RWPE2 (cell line): Measurements from ENCODE around the gene MYO10.

ENCODE experiments used
- ATAC-seq: fragments of 200-7000 bp; cut with Tn5 transposase; 3 replicates; pipeline ENCODE4 v1.9.1; 2021; ENCODE audit warnings: low read depth
- DNase-seq: peaks from one replicate; pipeline ENCODE4 v3.0.0-alpha.2; 2020; ENCODE audit warnings: low spot score
- H3K27ac ChIP-seq: fragments of 450-650 bp; 2 replicates; pipeline ENCODE4 v1.5.1; 2017; ENCODE audit warnings: mild to moderate bottlenecking; ENCODE audit not compliant: poor library complexity, severe bottlenecking
- H3K27me3 ChIP-seq: fragments of 250-450 bp; sonication (Bioruptor Pico); 2 replicates; pipeline ENCODE4 v1.5.1; 2021; ENCODE audit warnings: mild to moderate bottlenecking, moderate library complexity; ENCODE audit not compliant: insufficient read depth, poor library complexity, severe bottlenecking
- H3K36me3 ChIP-seq: fragments of 250-450 bp; sonication (Bioruptor Pico); 2 replicates; pipeline ENCODE4 v1.5.1; 2020; ENCODE audit warnings: low read depth, mild to moderate bottlenecking, moderate library complexity
- H3K4me1 ChIP-seq: fragments of 250-450 bp; sonication (Bioruptor Pico); 2 replicates; pipeline ENCODE4 v1.5.1; 2021; ENCODE audit warnings: mild to moderate bottlenecking, moderate library complexity; ENCODE audit not compliant: insufficient read depth, poor library complexity, severe bottlenecking
- H3K4me3 ChIP-seq: fragments of 250-450 bp; sonication (Bioruptor Pico); 2 replicates; pipeline ENCODE4 v1.5.1; 2021; ENCODE audit warnings: mild to moderate bottlenecking, moderate library complexity; ENCODE audit not compliant: severe bottlenecking
- H3K9me3 ChIP-seq: fragments of 250-450 bp; sonication (Bioruptor Pico); 2 replicates; pipeline ENCODE4 v1.5.1; 2021; ENCODE audit warnings: mild to moderate bottlenecking, moderate library complexity; ENCODE audit not compliant: severe bottlenecking
- CTCF ChIP-seq: fragments of 450-650 bp; IDR thresholded peaks from one replicate; pipeline ENCODE4 v1.5.1; 2017; ENCODE audit warnings: mild to moderate bottlenecking, moderate library complexity; ENCODE audit not compliant: poor library complexity, severe bottlenecking

Gene MYO10

GRCh38 chr5:16704945-16705344 lies 231.1 kb downstream of the MYO10 start:
- Histone ChIP-seq H3K4me1 (no peaks in the 10 kb centered on the region), H3K27me3 (no peaks in the 10 kb centered on the region), H3K4me3 (no peak overlapping the region), H3K27ac (no peak overlapping the region), H3K9me3 (no peaks in the 10 kb centered on the region), H3K36me3 (peaks cover 99% of the 10 kb centered on the region)
- TF ChIP-seq CTCF = no peak
- DNase-seq (no peak), ATAC-seq (no peak)

GRCh38 chr5:16702964-16703363 lies 233.1 kb downstream of the MYO10 start:
- Histone ChIP-seq H3K4me3 (no peak overlapping the region), H3K9me3 (no peaks in the 10 kb centered on the region), H3K27me3 (no peaks in the 10 kb centered on the region), H3K27ac (no peak overlapping the region), H3K36me3 (peaks cover 99% of the 10 kb centered on the region), H3K4me1 (no peaks in the 10 kb centered on the region)
- no peak for TF ChIP-seq CTCF
- DNase-seq = no peak
- ATAC-seq = no peak

GRCh38 chr5:16701134-16702099 lies 234.7 kb downstream of the MYO10 start:
- ATAC-seq = no peak
- H3K9me3 ChIP-seq = no peaks in the 10 kb centered on the region
- H3K4me3 ChIP-seq = no peak overlapping the region
- H3K36me3 ChIP-seq = peaks cover 99% of the 10 kb centered on the region
- DNase-seq = no peak
- H3K27me3 ChIP-seq = no peaks in the 10 kb centered on the region
- no peaks in the 10 kb centered on the region for H3K4me1 ChIP-seq
- no peak overlapping the region for H3K27ac ChIP-seq
- no peak for TF ChIP-seq CTCF

- Histone ChIP-seq H3K27ac (no peak overlapping the region), H3K4me1 (no peaks in the 10 kb centered on the region), H3K27me3 (no peaks in the 10 kb centered on the region), H3K4me3 (no peak overlapping the region), H3K9me3 (no peaks in the 10 kb centered on the region), H3K36me3 (peaks cover 99% of the 10 kb centered on the region)
- DNase-seq = no peak
- no peak for TF ChIP-seq CTCF
- ATAC-seq = no peak
Observed at GRCh38 chr5:16700081-16700480, 236.0 kb downstream of the MYO10 start.

DNA sequence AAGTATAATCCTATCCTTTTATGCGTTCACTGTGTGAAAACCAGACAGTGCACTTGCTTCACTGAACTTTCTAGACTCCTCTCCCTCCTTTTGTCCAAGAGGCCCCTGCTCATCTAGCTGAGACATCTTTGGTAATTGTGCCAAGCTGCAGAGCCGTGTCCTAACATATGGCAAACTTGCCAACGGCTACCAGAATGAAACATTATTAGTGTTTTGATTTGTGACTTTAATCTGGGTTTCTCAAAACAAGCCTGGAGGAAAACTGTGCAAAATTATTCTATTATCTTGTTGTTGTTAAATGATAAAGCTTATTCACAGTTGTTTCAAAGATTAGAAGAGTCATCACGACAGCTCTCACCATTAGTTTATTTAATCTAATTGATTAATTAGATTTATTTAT lies 240.3 kb downstream of the MYO10 start:
- no peak for ATAC-seq

More for the DNA sequence above, 240.3 kb downstream of the MYO10 start:
- Histone ChIP-seq H3K27ac (no peak overlapping the region), H3K4me3 (no peak overlapping the region), H3K36me3 (peaks cover 93% of the 10 kb centered on the region), H3K4me1 (no peaks in the 10 kb centered on the region), H3K27me3 (no peaks in the 10 kb centered on the region), H3K9me3 (no peaks in the 10 kb centered on the region)
- no peak for TF ChIP-seq CTCF
- DNase-seq = no peak
